GM12878 (cell line): ENCODE data around the gene LRP5. TPM values are rescaled to one million over a fixed set of nuclear protein-coding genes. Genes with fewer than 3 reads are reported as not detected.

Experiments
- ATAC-seq: fragments of 200-7000 bp; cut with Tn5 transposase; 3 replicates; pipeline ENCODE4 v1.9.1; 2020; ENCODE audit warnings: mild to moderate bottlenecking, moderate library complexity
- BruUV-seq: library from RNA; stranded (reverse); fragments of 400-500 nt; replicated peaks from 2 replicates; lab custom pipeline; 2021; lab: Mats Ljungman, UMichigan
- CTCF ChIA-PET: fragments of 300-600 bp; sonication (Branson Sonifier 250); formaldehyde crosslinking; extraction: SDS; loops from one replicate; lab custom pipeline; 2021; ENCODE audit warnings: inconsistent platforms; lab: Yijun Ruan, JAX
- POLR2A ChIA-PET: fragments of 350-600 bp; formaldehyde crosslinking; extraction: SDS; loops from one replicate; lab custom pipeline; 2021; ENCODE audit warnings: inconsistent platforms; lab: Charles Lee
- RAD21 ChIA-PET: fragments of 300-600 bp; sonication (Branson Sonifier 250); formaldehyde crosslinking; loops from one replicate; lab custom pipeline; 2023; ENCODE audit warnings: antibody characterized with exemption; ENCODE audit not compliant: unreplicated experiment; lab: Charles Lee
- SMC1A ChIA-PET: fragments of 300-600 bp; sonication (Branson Sonifier 250); formaldehyde crosslinking; loops from one replicate; lab custom pipeline; 2023; ENCODE audit not compliant: unreplicated experiment, uncharacterized antibody; lab: Charles Lee
- DNase-seq: peaks from one replicate; pipeline ENCODE4 v3.0.0-alpha.2; 2011; ENCODE audit warnings: low read depth, low spot score
- FAIRE-seq: peaks from 3 replicates; lab custom pipeline; 2011; peaks lifted over from hg19 to GRCh38; lab: Jason Lieb, UNC
- H2AFZ ChIP-seq: 2 replicates; pipeline ENCODE4 v1.6.0; 2011; ENCODE audit warnings: low read depth, low read length, control low read depth; ENCODE audit not compliant: control insufficient read depth
- H3K27ac ChIP-seq: 2 replicates; pipeline ENCODE4 v1.5.1; 2011; ENCODE audit warnings: control low read depth; ENCODE audit not compliant: control insufficient read depth, insufficient read depth
- H3K27me3 ChIP-seq, 2 experiments: replicated peaks in 1 of 2; 2 replicates each; pipeline versions ENCODE4 v1.6.0 to v1.6.1; 2011; ENCODE audit warnings: low read length in 1 of 2; ENCODE audit not compliant: control insufficient read depth in 2 of 2, insufficient read depth in 2 of 2
- H3K36me3 ChIP-seq, 2 experiments: 2 replicates each; pipeline ENCODE4 v1.5.1; 2011; ENCODE audit warnings: low read length in 1 of 2; ENCODE audit not compliant: control insufficient read depth in 2 of 2, insufficient read depth in 2 of 2
- H3K4me1 ChIP-seq: 2 replicates; pipeline ENCODE4 v1.6.1; 2011; ENCODE audit warnings: mild to moderate bottlenecking, low read length, moderate library complexity, mixed read lengths; ENCODE audit not compliant: control insufficient read depth, insufficient read depth
- H3K4me2 ChIP-seq: 2 replicates; pipeline ENCODE4 v1.6.0; 2011; ENCODE audit warnings: control low read depth; ENCODE audit not compliant: control insufficient read depth, insufficient read depth
- H3K4me3 ChIP-seq: fragments of 200-600 bp; sonication (generic); 2 replicates; pipeline ENCODE4 v1.5.1; 2016
- H3K79me2 ChIP-seq: 2 replicates; pipeline ENCODE4 v1.6.0; 2011; ENCODE audit warnings: low read length; ENCODE audit not compliant: control insufficient read depth, insufficient read depth
- H3K9ac ChIP-seq: 2 replicates; pipeline ENCODE4 v1.8.0; 2011; ENCODE audit warnings: low read length, control low read depth, mixed read lengths; ENCODE audit not compliant: control insufficient read depth, insufficient read depth
- H3K9me3 ChIP-seq: replicated peaks from 3 replicates; pipeline ENCODE4 v1.5.1; 2011; ENCODE audit warnings: mild to moderate bottlenecking, low read length; ENCODE audit not compliant: control insufficient read depth, insufficient read depth
- H4K20me1 ChIP-seq: 2 replicates; pipeline ENCODE4 v1.6.0; 2011; ENCODE audit not compliant: control insufficient read depth, insufficient read depth
- ATF3 ChIP-seq: IDR thresholded peaks from 2 replicates; pipeline ENCODE4 v1.6.1; 2011; ENCODE audit warnings: low read depth, mild to moderate bottlenecking, low read length, moderate library complexity, borderline replicate concordance; ENCODE audit errors: extremely low read depth
- CBX3 ChIP-seq: fragments of 200-600 bp; sonication (generic); IDR thresholded peaks from 2 replicates; pipeline ENCODE4 v1.6.1; 2016; ENCODE audit warnings: low read depth, borderline replicate concordance
- CHD1 ChIP-seq: IDR thresholded peaks from 2 replicates; pipeline ENCODE4 v1.6.1; 2012; ENCODE audit warnings: low read depth, low read length, improper control_type of control experiment
- CTCF ChIP-seq, 3 experiments: IDR thresholded peaks in 2 of 3; conservative IDR thresholded peaks in 1 of 3; 2 replicates each; pipeline ENCODE4 v1.5.1; 2011; ENCODE audit warnings: low read depth in 3 of 3, low read length in 3 of 3, mild to moderate bottlenecking in 3 of 3, control low read depth in 2 of 3, moderate library complexity in 2 of 3, inconsistent platforms in 1 of 3, mixed read lengths in 1 of 3; ENCODE audit not compliant: control insufficient read depth in 2 of 3, insufficient read depth in 1 of 3; ENCODE audit errors: extremely low read depth in 1 of 3
- FOXM1 ChIP-seq: IDR thresholded peaks from 2 replicates; pipeline ENCODE4 v1.6.1; 2012; ENCODE audit warnings: low read depth, mild to moderate bottlenecking, inconsistent platforms, low read length, moderate library complexity
- KAT2A ChIP-seq: conservative IDR thresholded peaks from 2 replicates; pipeline ENCODE4 v1.6.1; 2011; ENCODE audit warnings: low read depth, low read length; ENCODE audit not compliant: control insufficient read depth
- POLR2AphosphoS2 ChIP-seq: IDR thresholded peaks from 2 replicates; pipeline ENCODE4 v1.6.1; 2011; ENCODE audit warnings: low read depth, mild to moderate bottlenecking, low read length, improper control_type of control experiment, moderate library complexity
- PRDM15 ChIP-seq: fragments of 450-650 bp; formaldehyde crosslinking; IDR thresholded peaks from 2 replicates; pipeline ENCODE4 v1.4.0; 2020; ENCODE audit warnings: mild to moderate bottlenecking, moderate library complexity
- SMAD5 ChIP-seq: IDR thresholded peaks from 2 replicates; pipeline ENCODE4 v1.6.1; 2016; ENCODE audit warnings: antibody characterized with exemption, low read depth
- TARDBP ChIP-seq: IDR thresholded peaks from 2 replicates; pipeline ENCODE4 v1.6.1; 2016; ENCODE audit warnings: borderline replicate concordance
- TCF3 ChIP-seq: IDR thresholded peaks from 2 replicates; pipeline ENCODE4 v1.6.1; 2012; ENCODE audit warnings: low read depth, mild to moderate bottlenecking, low read length, borderline replicate concordance; ENCODE audit not compliant: insufficient read depth
- USF1 ChIP-seq: IDR thresholded peaks from 2 replicates; pipeline ENCODE4 v1.6.1; 2011; ENCODE audit warnings: borderline replicate concordance, low read depth, mild to moderate bottlenecking, moderate library complexity, mixed read lengths, low read length; ENCODE audit not compliant: insufficient read depth; ENCODE audit errors: extremely low read length
- YY1 ChIP-seq: IDR thresholded peaks from 2 replicates; pipeline ENCODE4 v1.6.1; 2011; ENCODE audit warnings: low read depth, mild to moderate bottlenecking, low read length
- ZNF217 ChIP-seq: fragments of 450-650 bp; IDR thresholded peaks from 2 replicates; pipeline ENCODE4 v1.6.1; 2017; ENCODE audit warnings: antibody characterized with exemption, mild to moderate bottlenecking
- ZNF384 ChIP-seq: IDR thresholded peaks from 2 replicates; pipeline ENCODE4 v1.6.1; 2012; ENCODE audit warnings: low read depth, mild to moderate bottlenecking, low read length, improper control_type of control experiment, borderline replicate concordance
- ZNF622 ChIP-seq: fragments of 450-650 bp; IDR thresholded peaks from 2 replicates; pipeline ENCODE4 v1.6.1; 2017; ENCODE audit warnings: mild to moderate bottlenecking, inconsistent platforms
- WGBS: methylation state at CpG from one replicate; pipeline ENCODE4 v1.1.6; 2016; ENCODE audit warnings: low lambda C conversion rate; ENCODE audit not compliant: insufficient replicate concordance, insufficient coverage; ENCODE audit errors: missing lambda C conversion rate; 5-methylcytosine and 5-hydroxymethylcytosine counted together
- in situ Hi-C: fragments of 300-500 bp; cut with MboI; formaldehyde crosslinking; loops from 9 replicates; pipeline ENCODE4 v1.14.3; 2018; ENCODE audit warnings: mixed read lengths
- intact Hi-C: fragments of 100-400 bp; cut with micrococcal nuclease; formaldehyde crosslinking; loops from one replicate; pipeline ENCODE4 v1.14.2; 2022; ENCODE audit not compliant: unreplicated experiment
- polyA plus RNA-seq, 11 experiments: library from polyadenylated mRNA; depleted of rRNA in 4 of 11; unstranded in 6 of 11; stranded (reverse) in 5 of 11; fragments of >200 nt; fragmentation: Nextera tagmentation in 4 of 11; fragmentation: Illumina TruSeq in 1 of 11; extraction: Ambion mirVana in 4 of 11; extraction: Trizol in 1 of 11; gene quantifications; 1 replicate in 1 of 11; 2 replicates in 10 of 11; pipeline versions ENCODE4 v1.2.1 to v1.2.3, GENCODE V29; 2011 to 2016; ENCODE audit warnings: inconsistent platforms in 2 of 11, missing spikeins in 2 of 11, low read depth in 1 of 11
- total RNA-seq, 4 experiments: library from RNA; depleted of rRNA in 3 of 4; stranded (reverse); fragments of >200 nt in 3 of 4; fragmentation: Illumina TruSeq in 1 of 4; extraction: Trizol in 1 of 4; gene quantifications; 2 replicates each; pipeline versions ENCODE4 v1.2.1 to v1.2.3, GENCODE V29; 2013 to 2021

LRP5 gene
- total and polyA plus RNA-seq, 10 of the 15 experiments (the other 5 are each of a cell fraction or from before 2014, with no cell fraction given), result 0.37 to 34.0 (median 6.6) TPM

- Histone ChIP-seq H3K4me1 (no peaks in the 10 kb centered on the region), H3K79me2 (peaks cover 79% of the 10 kb centered on the region), H3K9me3 (peaks cover 4% of the 10 kb centered on the region; the same call in 2 of the 3 replicates), H4K20me1 (no peaks in the 10 kb centered on the region; the same call in 1 of the 2 replicates), H3K4me3 (no peak overlapping the region), H3K9ac (no peak overlapping the region), H3K4me2 (no peak overlapping the region), H2AFZ (no peak overlapping the region), H3K27me3 (no peaks in the 10 kb centered on the region), H3K36me3 (peaks cover 0 to 4% of the 10 kb centered on the region in 2 experiments; a peak in 2 of 4 replicates), H3K27ac (no peak overlapping the region)
- intact Hi-C loops (no loop called here), in situ Hi-C loops (no loop called here)
- WGBS, result 100% methylated on average over 2 of the region's 2 CpGs
- ChIA-PET POLR2A (no interaction called here), RAD21 (no interaction called here), SMC1A (interaction anchor here (0.6 kb wide), 1 partner anchor 272 kb away, joined by 4 read pairs; no protein-coding TSS in a partner anchor), CTCF (interaction anchor here (0.8 kb wide), 1 partner anchor 20 kb away, joined by 4 read pairs; no protein-coding TSS in a partner anchor)
- DNase-seq (no peak), FAIRE-seq (no peak), ATAC-seq (no peak)
- BruUV-seq, result no TSS peak
- TF ChIP-seq CBX3 (no peak), SMAD5 (no peak), FOXM1 (no peak), YY1 (no peak), ZNF217 (no peak), POLR2AphosphoS2 (no peak), ZNF622 (no peak), TARDBP (no peak), PRDM15 (CRISPR knock-in tag) (no peak), TCF3 (no peak), CHD1 (no peak), ATF3 (no peak), CTCF (IDR thresholded peaks at IDR 0.05 in 2 of 3, conservative IDR thresholded peaks at IDR 0.05 in 1 of 3; ENCODE audit: control insufficient read depth in 2 of 3, extremely low read depth in 1 of 3, insufficient read depth in 1 of 3, low read depth in 3 of 3, low read length in 3 of 3) (no peak), USF1 (no peak), KAT2A (no peak), ZNF384 (no peak)
Observed at GRCh38 chr11:68480193-68480592, 167.8 kb downstream of the LRP5 start.
